HG03575 (cell line): Measurements from ENCODE around the gene TSPOAP1.
A peak's percentile ranks its signal among the peaks of the same experiment; 100 is the strongest.

Experiments
- ATAC-seq: cut with Tn5 transposase; IDR thresholded peaks from one replicate; pipeline ENCODE4 v1.9.1; 2021; ENCODE audit not compliant: unreplicated experiment, insufficient number of reproducible peaks, low FRiP score; ENCODE audit errors: extremely low read depth

TSPOAP1 gene

DNA sequence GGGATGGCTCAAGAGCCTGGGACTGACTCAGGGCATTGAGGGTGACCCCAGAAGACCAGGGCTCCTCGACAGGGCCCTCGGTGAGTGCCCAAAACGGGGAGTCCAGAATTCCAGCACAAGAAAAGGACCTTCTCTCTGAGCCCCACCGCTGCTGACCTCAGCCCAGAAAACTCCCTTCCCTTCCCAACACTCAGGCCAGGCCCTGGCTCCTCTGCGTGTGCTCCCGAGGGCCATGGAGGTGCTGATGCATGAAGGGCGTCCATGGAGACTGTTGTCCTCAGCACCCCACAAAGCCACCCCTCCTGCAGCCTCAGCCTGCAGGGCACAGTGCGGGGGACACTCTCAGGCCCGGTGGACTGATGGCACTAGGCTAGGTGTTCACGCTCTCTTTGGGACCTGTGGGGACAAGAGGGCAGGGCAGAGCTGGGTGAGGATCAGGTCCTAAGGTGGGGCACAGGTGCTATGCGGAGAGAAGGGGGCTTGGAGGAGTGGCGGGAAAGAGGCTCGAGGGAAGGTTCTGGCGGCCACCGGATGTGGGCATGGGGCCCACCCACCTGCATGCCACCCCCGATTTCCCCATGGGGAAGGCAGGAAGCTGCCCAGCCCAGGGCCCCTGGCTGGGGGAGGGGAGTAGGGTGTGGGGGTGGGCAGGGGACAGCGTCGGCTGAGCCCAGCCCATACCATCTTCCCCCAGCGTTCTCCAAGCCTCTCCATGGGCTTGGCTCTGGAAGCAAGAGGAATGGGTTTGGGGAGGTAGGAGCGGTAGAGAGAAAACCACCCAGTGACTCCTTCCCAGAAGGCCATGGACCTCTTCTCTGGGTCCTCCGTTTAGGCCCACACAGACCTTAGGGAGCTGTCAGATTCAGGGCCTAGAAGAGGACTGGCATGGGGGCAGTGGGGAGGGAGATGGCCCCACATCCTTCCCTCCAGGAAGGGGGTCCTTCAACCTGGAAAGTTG lies 4.5 kb upstream of the TSPOAP1 start:
- no peak for ATAC-seq

GRCh38 chr17:58331815-58332777 lies 3.5 kb upstream of the TSPOAP1 start:
- no peak for ATAC-seq

- no peak for ATAC-seq
Measured at GRCh38 chr17:58330997-58331814, 2.6 kb upstream of the TSPOAP1 start.

DNA sequence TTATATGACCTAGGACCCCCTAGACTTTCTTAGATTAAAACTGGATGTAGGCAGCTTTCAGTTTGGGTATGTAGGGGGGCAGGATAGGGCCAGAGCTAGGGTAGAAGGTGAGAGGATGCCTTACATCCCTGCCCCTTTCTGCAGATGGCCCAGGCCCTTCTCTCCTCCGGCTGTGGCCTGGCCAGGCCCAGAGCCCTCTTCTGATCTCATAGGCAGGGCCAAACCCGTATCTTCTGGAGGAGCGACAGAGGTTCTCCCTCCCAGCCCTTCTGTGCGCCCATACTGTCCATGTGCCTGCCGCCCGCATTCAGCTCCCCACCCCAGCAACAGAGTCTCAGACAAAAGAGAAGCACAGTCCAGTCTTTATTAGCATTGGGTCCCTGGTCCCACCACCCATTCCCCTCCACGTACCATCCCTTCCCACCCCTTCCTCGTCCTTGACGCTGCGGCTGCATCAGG lies 2.0 kb upstream of the TSPOAP1 start:
- no peak for ATAC-seq

DNA sequence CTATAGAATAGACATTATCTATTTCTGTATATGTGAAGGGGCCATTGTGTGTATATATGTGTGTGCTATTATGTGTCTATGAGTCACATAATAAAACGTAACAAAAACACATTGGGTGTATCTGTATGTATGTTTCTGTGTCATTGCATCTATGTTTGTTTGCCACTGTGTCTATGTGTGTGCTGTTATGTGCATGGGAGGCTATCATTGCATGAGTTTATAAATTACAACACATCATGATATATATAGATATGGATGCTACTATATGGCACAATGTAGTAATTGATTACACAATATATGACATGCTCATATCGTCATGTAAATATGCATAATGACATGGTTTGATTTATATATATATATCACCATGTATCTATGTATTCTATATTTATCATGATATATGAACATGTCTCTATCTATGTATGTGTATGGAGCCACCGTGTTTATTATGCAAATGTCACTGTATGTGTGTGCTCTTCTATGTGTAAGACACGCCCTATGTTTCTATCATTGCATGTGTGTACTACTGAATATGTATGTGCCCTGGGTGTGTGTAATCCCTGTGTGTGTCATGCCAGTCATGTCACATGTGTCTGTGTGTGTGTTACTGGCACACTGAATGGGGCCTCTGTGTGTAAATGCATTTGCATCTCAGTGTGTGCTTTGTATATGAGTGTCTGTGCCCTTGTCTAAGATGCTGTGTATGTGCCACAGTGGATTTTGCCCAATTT lies 1.4 kb upstream of the TSPOAP1 start:
- peak; percentile 30 for ATAC-seq

DNA sequence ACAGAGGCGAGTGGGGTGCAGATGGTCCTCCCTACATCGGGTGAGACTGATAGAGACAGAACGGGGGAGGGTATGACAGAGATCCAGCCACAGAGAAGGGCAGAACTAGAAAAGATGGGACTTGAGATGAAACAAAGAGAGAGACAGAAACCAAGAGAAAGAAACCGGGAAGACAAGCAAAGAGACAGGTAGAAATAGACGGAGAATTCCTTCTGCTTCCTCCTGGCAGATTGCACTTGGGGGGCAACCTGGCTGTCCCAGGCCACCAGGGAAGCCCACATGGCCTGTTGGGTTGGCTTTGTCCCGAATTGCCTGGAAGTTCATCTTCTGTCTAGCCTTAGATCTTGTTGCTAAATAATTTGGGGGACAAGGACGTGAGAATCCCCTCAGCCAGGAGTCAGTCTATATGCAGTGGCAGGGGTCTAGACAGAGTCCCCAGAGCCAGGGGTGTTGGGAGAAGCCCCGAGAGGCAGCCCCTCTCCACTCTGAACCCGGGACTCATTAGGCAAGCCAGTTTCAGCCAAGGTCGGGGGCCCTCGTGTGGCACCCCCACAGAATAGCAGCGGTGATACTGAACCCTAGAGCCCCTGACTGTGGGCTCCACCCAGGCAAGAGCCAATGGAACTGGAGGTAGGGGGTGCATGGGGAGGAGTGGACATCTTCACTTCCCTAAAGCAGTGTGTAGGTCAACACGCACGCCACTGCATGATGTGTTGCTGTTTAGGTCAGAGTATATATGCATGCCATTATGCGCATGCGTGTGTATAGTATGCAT lies 627 bp upstream of the TSPOAP1 start:
- ATAC-seq = no peak

GRCh38 chr17:58327363-58328194 lies 1.0 kb downstream of the TSPOAP1 start:
- ATAC-seq = no peak

- ATAC-seq = no peak
Measured at GRCh38 chr17:58326609-58327362, 1.8 kb downstream of the TSPOAP1 start.

DNA sequence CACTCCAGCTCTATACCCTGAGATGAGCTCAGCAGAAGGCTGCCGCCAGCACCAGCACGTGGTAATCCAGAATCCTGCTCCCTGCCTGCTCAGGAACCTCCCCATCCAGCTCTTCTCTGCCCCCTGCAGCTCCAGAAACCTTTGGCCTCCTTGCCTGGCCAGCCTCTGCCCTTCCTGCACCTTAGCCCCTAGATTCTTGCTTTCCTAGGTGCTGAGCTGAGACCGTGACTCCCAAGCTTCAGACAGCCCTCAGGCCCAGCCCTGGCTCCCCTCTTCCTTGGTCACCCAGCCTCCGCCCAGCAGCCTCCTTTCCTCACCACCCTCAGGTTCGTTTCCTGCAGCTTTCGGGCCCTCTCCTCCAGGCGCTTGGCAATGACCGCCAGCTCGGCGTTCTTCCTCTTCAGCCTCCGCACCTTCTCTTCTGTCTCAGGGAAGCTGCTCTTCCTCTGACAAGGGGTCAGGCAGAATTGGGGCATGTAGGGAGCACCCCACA lies 2.6 kb downstream of the TSPOAP1 start:
- ATAC-seq = no peak

- no peak for ATAC-seq
Measured at GRCh38 chr17:58325289-58325726, 3.3 kb downstream of the TSPOAP1 start.

DNA sequence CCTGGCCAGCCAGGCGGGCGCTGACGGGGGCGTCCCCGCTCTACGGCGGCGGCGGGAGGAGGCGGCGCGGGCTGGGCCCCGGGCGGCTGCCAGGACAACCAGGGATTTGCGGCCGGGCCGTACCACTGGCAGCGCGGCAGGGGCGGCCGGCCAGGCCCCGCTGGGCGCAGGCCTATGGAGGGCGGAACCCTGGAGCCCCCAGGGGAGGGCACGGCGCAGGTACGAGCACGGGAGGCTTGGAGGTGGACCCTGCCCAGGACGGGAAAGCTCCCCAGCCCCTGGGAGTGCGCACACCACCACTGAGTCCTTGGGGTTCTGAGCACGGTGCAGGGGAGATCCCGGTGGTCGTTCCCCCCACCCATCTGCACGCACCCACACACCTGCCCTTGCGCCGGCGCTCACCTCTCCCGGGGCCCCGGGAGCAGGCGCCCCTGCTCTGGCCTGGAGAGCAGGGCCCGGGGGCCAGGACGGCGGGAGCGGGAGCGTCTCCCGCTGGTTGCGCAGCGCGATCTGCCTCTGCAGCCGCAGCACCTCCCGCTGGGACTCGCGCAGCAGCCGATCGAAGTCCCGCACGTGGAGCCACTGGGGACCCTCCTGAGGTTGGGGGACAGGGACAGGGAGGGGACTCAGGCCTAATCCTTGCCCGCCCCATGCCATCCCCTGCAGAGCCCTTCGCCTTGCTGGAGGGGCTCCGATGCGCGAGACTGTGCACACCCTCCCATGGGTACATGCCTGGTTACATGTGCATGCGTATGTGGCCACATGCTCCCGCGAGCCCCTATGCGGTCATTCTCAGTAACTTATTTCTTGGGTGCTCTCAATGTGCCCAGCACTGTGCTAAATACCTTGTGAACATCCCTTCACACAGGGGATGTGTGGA lies 3.9 kb downstream of the TSPOAP1 start:
- ATAC-seq = no peak

DNA sequence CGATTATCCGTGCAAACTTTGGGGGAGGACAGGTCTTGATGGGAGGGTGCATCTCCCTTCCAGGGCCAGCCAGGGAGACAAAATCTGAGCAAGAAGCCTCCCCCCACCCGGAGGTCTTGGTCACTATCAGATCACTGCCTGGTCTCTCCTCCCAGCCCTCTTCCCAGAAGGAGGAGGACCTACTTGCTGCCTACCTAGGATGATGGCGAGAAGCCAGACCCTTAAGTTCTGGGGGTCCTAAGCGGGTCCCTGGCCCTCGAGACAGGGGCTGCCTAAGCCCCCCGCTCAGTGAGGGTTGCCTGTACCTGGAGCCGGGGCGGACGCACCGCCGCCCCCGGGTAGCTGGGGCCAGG lies 4.6 kb downstream of the TSPOAP1 start:
- ATAC-seq = no peak

- no peak for ATAC-seq
Measured at GRCh38 chr17:58323366-58324055, 5.1 kb downstream of the TSPOAP1 start.

DNA sequence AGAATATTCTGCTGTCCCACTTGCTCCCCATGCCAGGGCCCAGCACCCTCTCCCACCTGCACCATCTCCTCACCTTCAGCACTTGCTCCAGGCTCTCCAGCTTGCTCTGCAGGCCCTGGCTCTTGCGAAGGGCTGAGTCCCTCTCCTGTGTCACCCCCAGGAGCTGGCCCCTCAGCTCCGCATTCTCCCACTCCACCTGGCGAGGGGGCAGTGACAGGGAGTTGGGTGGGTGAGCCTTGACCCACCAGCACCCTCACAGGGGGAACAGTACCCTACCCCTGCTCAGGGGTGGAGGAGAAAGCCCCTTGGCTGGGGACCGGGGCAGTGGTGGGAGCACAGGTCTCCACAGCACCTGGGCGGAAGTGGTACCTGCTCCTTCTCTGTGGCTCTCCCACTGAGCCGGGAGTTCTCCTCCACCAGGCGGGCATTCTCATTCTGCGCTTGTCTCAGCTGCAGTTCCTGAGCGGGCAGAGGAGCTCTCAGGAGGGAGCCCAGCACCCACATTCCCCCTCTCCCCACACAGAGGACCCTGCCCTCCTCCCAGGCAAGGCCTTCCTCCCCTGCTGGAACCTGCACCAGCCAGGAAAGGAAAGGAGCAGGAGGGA lies 5.9 kb downstream of the TSPOAP1 start:
- ATAC-seq = no peak
